ENCODE data around the gene RNLS.

Gene RNLS

DNA sequence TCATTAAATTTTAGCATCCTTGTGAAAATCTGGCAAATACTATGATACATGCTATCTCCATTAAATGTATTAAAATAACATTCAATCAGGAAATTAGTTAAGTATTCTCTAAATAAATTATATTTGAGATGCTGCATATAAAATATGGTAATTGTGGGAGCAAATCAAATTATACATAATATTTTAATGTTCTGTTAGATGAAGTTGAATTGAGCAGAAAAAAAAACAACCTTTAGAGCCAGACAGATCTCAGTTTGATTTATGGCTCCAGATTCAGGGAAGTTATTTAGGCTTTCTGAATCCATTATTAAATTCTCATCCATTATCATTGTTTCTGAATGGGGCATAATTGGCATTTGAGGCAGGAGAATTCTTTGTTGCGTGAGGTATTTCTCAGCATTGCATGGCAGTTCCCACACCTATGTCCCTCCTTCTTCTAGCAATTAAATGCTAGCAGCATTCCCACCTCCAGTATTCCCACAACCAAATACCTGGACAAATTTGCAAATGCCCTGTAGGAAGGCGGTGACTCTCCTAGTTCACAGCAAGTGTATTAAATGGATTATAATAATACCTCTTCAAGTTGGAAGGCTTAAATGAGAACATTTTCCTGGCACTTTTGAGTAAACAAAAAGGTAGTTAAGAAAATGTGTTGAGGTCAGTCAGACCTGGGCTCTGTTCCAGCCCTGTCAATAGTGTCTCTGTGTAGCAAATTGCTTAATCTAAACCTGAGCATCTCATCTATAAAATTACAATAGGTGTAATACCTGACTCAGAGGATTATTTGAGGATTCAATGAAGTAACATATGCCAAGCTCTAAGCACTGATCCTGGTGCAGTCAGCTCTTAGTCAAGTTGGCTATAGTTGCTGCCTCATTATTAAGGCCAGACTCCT, 108.9 kb downstream of the RNLS start:
- DNase-seq = no peak

DNA sequence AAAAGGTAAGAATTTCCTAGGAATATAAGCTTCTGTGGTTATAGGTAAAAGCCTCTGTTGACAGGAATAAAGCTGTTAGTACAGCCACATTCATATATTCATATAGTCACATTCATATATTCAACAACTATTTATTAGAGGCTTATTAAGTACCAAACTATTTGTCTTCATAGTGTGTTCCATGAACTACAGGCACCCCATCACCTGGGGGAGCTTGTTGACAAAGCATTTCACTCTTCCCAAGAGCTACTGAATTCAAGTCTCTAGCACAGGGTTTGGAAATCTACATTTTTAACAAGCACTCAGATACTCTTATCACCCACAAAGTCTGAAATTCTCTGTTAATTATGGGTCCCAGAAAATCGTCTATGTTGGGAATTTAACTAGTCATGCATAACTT, 110.6 kb downstream of the RNLS start:
- DNase-seq = no peak

DNA sequence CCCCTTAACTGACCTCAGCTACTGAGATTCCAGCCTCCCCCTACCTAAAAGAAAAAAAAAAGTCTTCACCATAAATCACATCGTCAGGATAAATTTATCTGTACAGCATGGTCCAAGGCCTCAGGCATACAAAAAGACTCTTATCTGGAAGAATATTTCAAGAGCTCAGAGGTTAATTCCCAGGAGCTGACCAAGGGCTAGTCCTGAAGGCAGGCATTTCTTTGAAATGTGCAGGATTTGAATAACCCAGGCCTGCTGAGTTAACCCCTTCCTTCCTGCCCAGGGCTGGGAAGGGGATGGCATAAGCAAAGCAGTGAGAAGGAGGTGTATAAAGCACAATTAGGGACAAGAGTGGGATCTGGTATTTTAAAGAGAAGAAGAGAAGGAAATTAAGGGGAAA, 111.2 kb downstream of the RNLS start:
- DNase-seq = no peak

DNA sequence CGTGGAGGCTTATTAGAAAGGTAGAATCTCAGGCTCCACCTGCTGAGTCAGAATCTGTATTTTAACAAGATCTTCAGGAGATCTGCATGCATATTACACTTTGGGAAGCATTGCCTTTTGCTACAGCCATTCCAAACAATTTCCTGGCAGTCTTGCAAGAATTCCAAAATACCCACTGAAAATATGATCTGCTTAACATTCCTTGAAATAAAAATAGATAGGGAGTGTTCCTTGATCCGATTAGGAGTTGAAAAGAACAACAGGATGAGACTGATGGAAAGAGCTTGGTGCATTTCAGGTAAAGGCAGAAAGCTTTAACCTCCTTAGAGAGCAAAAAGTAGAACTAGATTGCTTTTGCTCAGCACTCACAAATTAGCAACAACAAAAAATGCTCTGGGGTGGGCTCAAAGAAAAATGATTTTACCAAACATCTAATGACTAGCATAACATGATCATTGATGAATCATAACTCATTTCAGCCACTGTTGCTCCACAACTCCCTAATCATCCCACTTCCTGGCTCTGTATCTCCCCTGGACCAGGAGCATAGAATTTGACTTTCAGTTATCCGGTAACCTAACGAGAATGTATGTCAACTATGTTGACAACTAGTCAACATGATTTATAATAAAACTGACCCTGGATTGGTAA, 115.2 kb downstream of the RNLS start:
- no peak for DNase-seq

DNA sequence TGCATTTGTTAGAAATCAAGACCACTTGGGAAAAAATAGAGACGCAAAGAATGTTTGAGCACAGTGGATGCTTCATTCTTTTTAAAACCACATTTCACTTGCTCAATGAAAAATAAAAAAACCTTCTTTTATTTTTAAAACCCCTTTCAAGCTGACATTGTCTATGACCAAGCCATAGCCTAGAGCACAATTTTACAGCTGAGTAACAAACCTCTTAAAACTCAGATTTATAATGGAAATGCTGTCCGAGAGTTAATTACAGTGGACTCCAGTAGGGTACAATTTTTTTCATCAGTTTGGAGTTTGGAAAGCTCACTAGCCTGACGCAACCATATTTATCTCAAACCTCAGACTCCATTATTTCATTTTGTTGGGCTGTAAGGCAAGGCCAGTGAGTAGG, 116.3 kb downstream of the RNLS start:
- DNase-seq = no peak

DNA sequence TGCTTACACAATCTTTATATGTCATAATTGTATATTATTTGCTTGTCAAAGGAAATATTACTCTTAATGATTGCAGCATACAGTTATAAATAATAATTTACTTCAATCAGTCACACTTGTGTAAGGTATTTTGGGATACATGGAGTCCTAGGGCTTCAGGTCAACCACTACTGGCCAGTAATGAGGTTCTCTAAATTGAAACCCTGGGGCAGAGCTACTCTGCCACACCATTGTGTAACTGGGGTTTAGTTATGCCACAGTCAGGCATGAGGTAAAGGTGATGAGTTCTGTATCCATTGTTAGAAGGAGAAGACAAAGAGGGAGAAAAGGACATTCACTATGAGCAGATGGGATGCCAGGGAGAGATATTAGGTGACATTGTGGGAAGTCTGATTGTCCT, 117.4 kb downstream of the RNLS start:
- DNase-seq = no peak

DNA sequence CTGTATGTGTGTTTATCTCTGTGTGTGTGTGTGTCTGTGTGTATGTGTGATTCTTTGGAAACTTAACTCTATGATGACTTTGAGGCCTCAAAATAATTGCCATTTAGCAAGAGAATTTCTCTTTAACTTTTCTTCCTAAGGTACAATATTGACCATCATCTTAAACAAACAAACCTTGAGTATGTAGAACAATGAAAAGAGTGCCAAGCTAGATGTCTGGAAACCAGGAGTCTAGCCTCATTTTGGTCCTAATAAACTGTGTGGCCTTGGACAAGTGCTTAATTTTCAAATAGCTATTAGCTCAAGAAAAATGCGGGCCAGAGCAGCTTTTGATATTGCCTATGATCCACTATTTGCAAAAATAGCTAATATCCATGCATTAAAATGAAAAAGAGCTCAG, 119.3 kb downstream of the RNLS start:
- no peak for DNase-seq

DNA sequence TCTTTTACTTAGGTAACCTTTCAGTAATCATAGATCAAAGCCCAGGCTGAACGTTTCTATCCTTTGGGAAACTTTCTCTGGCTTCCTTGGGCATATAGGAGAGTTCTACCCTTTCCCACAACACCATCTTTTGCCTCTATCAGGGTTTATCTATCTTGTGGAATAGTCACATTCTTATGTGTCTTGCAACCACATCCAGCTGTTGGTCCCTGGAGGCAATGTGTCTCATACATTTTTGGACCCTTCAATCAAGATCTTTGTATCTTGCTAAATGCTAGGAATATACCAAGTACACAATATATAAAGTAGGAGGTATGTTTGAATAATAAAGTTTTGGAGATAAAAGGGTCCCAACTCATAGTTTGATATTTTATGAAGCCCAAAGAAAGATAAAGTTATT, 121.7 kb downstream of the RNLS start:
- DNase-seq = no peak

DNA sequence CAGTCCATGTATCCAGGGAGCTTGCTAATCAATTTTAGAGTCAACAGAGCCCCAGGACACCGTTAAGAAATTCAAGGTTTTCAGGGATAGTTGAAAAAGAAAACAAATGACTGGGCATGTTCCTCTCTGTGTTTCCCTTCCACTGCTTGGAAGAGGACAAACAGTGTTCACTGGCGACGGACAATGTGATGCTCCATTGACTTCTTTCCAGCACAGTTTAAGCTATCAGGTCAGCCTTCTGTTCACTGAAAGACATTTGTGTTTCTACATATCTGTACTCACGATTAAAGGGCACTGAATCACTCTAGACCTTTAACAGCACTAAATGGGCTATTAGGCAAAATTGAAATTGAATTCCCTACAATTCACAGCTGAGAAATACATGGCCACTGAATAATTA, 123.6 kb downstream of the RNLS start:
- no peak for DNase-seq

DNA sequence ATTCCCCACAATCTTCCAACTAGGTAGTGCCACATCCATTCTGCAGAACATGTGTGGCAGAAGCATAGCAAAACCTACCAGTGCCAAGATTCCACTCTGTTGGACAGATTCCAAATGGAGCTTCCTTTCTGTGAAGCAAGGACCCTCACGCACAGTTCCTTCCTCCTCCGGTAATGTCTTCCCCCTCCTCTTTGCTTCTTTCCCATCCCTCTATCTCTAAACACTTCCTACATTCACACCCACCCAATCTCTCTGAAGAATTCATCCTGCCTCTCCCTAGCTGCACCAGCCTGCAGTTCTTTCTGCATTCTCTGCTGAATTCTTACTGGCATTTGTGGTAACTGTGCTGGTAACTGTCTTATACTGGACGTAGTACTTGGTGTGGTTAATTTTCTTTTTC, 124.9 kb downstream of the RNLS start:
- no peak for DNase-seq

DNA sequence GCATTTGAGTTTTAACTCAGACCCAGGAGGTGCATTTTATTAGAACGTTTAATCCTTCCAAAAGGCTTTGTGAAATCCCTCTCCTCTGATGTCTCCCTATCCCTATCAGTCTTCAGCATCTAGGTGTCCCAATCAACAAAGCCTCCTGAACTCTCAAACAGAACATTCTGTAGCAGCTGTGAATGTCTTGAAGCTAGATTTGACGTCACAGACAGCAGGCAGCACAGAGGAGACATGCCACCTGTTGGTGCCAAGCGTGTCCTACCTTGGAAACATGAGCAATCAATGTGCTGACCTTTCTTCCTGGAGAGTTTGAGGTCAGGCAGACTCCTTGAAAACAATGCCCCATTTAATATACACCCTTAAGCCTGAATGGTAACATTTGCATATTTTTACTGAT, 125.5 kb downstream of the RNLS start:
- no peak for DNase-seq

DNA sequence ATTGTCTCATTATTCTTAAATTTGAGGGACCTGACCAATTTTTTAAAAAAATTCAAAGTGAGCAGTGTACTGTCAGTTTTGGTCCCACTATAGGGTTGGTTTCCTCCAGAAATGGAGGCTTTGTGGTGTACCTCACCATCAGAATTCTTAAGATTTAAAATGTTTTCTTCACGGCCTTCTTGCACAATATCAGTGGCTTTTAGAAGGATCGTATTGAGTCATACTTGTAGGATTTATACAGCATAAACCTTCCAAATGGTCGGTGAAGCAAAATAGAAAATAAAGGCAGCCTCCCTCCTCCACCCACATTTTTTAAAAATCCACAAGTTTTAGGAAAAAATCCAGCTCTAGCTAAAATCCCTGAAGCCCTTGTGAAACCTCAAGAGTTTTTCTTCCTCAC, 126.4 kb downstream of the RNLS start:
- no peak for DNase-seq

DNA sequence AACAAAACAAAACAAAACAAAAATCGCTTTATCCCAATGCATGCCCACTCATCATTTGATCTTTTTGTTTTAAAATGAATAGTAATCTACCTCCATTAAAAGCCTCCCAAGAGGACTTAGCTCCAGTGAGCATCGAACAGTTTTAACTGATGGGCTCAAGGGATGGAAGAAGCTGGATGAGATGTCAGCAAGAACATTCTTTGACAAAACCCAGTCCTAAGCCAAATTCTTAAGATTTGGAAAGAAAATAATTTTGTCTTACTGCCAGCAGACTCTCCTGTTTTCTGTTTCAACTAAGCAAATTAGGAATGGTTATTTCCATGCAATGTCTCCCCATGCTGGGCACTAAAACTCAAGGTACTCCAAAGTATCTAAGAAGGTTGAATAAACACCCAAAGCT, 127.3 kb downstream of the RNLS start:
- no peak for DNase-seq

DNA sequence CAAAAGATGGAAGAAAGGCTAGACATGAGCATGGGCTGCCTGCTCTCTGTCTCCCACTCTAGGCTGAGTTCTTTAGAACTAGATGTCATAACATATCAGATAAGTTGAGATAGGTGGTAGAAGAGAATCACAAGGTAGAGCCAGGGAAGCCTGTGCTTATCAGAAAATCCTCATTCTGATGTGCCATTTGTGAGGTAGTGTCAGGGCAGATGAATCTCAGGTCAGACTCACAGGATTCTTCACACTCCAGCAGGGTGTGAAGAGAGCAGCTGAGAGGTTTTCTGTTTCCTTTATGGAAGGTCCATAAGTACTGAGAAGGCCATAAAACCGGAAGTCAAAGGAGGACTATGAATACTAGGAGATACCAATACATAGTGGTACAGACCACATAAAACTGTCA, 132.9 kb downstream of the RNLS start:
- no peak for DNase-seq

DNA sequence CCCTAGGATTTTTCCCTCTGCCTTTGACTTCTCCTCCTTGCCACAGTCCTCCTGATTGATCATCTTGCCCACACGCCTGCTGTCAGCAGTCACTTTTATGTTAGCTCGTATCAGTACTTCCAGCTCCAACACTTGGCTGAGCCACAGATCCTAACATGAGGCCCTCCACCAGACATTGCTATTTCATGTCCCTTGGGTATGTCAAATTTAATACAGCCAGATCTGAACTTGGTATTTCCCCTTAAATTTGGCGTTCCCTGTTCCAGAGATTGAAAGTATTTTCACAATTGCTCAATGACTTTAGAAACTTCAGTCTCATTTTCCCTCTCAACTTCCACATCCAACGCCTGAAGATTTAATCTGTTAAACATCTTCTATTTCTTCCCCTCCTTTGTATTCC, 140.4 kb downstream of the RNLS start:
- no peak for DNase-seq

DNA sequence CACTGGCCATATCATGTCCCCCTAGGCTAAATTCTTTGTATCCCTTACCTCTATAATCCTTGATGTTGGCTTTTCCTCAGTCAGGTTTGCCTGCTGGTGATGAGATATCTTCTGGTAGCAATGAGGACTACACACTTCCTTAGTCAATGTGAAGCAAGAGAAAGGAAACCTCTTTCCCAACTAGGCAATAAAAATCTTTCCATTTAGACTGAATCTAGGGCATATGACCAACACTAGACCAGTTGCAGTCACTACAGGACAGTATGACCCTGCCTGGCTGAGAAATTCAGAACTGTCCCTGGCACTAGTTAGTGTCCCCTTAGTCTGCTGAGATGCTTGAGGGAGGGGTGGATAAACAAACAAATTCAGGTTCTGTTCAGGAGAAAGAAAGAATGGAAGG, 142.6 kb downstream of the RNLS start:
- DNase-seq = no peak

DNA sequence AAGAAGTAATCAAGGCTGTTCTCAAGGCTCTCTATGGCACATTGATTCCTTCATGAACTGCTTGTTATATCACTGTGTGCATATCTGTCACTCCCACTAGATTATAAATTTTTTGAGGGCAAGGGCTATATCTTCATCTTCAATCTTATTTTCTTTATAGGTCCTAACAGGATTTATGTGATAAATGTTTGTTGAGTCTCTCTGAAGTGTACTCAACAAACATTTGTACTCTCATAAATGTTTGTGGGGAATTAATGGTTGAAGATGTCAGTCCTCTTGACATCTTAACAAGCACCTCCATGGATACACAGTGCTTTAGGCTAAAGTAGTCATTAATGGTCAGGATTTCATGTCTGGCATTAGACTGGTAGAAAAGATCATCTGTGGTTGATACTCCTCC, 143.2 kb downstream of the RNLS start:
- DNase-seq = no peak

DNA sequence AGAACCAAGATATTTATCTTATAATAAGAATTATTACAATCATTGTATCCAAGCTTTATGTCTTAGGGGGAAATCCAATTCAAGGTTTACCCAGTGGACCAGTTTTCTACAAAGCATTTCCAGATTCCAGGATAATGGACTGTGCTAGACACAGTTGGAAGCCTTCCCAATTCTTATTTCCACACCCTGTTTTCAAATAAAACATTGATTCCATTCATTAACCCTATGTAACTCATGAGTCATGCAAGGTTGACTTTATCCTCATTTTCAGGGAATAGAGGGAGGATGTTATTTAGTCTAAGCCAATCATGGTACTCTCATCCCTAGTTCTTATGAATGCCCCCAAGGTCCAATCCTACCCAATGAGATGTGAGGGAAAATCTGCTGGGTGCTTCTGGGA, 145.7 kb downstream of the RNLS start:
- DNase-seq = no peak

DNA sequence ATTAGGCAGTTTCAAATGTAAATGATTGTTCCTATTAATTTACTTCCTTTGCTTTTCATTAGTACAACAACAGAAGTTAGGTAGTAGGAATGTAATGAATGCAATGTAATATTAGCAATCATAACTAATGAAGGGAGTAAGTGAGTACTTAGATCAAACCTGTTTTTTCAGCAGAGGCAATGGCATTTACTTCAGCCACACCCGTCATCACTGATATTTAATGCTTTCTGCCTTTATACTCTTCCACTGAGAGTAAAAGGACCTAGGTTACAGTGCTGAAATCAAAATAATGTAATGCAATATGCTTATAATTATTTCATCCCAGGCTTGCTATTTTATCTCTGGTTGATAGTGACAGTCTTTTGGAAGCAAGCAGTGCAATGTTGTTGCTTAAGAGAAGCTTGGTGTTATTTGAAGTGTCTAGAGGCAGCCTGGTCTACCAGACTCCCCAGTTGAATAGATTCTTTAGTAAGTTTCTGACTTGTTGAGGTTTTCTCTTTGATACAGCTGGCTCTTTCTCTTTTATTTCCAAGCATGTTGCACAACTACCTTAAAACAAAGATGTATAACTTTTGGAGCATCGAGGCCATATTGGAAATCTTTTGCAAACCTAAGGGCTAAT, 149.4 kb downstream of the RNLS start:
- DNase-seq = no peak

DNA sequence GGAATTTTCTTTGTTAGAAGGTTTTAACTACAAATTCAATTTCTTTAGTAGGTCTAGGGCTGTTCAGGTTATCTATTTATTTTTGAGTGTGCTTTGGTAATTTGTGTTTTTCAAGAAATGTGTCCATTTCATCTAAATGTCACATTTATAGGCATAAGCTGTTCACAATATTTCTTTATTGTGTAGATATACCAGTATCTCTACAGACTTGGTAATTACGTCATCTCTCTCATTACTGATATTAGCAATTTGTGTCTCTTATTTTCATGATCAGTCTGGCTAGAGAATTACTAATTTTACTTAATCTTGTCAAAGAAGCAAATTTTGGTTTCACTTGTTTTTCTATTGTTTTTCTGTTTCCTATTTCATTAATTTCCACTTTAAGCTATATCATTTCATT, 152.0 kb downstream of the RNLS start:
- DNase-seq = no peak

DNA sequence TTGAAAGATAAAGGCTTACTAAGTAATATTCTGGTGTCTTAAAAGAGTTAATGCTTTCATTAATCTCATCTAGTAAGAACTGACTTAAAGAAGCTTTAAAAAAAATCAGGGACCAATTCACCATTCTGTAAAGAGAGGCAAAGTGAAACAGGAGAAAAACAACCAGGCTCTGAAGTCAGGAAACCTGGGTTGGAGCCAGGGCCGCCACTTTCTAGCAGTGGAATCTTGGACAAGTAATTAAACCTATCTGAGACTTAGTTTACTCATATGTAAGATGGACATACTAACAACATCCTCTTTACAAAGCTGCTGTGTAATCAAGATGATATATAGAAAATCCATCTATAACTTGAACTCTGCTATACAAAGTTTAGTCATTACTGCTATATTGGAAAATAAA, 154.1 kb downstream of the RNLS start:
- DNase-seq = no peak

DNA sequence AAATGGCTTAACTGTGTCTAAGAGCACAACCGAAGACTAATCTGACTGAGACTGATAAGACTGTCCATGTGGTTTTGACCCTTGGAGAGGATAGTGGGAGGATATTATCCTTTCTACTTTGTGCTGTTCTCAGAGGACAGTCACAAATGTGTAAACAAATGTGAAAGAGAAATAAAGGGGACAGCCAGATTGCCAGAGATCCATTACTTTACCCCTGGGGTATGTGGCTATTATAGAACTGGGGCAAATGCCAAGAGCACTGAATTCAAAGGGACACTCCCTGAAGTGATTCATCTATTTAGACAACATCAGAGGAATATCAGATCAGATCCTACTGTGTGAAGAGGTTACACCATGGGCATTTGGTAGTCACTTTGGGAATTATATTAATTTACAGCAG, 154.7 kb downstream of the RNLS start:
- no peak for DNase-seq

DNA sequence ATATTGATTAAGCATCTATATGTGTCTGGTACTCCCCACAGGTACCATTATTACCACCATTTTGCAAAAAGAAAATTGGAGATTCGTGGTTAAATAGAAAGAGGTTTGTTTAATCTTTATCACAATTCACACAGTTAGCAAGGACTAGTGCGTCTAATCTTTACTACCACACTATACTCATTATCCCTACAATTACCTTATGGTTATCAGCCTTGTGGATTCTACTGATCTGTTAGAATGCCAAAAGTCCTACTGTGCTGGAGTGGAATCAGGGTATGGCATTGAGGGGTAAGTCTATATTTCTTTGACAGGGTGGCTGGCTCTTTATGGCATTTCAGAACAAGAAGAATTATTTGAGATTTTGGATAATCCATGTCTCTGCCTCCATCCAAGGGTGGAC, 156.1 kb downstream of the RNLS start:
- no peak for DNase-seq

DNA sequence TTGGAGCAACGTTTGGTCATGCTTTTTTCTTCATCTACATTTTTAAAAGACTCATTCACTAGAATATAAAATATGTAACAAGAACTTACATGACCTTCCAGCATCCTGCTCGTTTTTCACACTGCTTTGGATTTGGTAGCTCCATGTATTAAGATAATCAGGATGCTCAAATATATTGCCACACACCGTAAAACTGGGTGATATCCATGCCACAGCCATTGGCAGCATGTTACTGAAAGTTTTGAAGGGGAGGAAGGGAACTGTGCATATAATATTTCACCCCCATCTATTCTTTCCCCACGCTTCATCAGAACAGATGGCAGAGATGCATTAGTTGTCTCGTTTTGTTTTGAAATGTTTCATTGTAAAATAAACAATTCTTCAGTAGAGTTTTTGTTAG, 158.2 kb downstream of the RNLS start:
- no peak for DNase-seq
